Embryonic facial prominence (tissue), 1 donor: Measurements from ENCODE around the gene USF2.
"Not testable (repeated sequence)": the region's sequence is repeated elsewhere in the genome, so short reads cannot be mapped to it uniquely, and the experiment has no call there.

Source experiments
- DNase-seq: peaks from one replicate; pipeline ENCODE4 v3.0.0-alpha.2; 2016; ENCODE audit errors: extremely low spot score

The USF2 gene

DNA sequence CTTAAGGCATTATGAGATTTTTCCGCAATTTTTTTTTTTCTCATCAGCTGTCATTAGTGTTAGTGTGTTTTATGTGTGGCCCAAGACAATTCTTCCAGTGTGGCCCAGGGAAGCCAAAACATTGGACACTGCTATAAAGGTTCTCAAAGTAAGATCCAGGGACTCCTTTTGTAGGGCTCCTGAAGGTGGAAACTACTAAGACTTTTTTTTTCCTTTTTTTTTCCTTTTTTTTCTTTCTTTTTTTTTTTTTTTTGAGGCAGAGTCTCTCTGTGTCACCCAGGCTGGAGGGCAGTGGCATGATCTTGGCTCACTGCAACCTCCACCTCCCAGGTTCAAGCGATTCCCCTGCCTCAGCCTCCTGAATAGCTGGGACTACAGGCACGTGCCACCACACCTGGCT is 16.7 kb downstream of the USF2 start:
- not testable (repeated sequence) for DNase-seq

DNA sequence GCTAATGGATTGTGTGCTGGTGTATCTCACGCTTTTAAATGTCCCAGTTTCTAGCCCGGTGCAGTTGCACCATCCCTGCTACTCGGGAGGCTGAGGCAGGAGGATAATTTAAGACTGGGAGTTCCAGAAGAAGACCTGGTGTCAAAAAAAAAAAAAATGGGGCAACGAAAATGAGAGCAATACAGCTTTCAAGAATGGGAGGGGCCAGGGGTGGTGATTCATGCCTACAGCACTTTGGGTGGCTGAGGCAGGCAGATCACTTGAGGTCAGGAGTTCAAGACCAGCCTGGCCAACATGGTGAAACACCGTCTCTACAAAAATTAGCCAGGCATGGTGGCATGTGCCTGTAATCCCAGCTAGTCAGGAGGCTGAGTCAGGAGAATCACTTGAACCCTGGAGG is 17.3 kb downstream of the USF2 start:
- not testable (repeated sequence) for DNase-seq

DNA sequence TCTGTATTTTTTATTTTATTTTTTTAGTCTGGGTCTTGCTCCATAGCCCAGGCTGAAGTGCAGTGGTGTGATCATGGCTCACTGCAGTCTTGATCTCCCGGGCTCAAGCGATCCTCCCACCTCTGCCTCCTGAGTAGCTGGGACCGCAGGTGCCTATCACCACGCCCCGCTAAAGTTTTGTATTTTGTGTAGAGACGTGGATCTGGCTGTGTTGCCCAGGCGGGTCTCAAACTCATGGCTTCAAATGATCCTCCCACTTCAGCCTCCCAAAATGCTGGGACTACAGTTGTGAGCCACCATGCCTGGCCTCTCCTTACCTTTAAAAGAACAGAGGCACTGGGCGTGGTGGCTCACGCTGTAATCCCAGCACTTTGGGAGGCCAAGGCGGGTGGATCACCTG is 19.0 kb downstream of the USF2 start:
- no peak for DNase-seq

DNA sequence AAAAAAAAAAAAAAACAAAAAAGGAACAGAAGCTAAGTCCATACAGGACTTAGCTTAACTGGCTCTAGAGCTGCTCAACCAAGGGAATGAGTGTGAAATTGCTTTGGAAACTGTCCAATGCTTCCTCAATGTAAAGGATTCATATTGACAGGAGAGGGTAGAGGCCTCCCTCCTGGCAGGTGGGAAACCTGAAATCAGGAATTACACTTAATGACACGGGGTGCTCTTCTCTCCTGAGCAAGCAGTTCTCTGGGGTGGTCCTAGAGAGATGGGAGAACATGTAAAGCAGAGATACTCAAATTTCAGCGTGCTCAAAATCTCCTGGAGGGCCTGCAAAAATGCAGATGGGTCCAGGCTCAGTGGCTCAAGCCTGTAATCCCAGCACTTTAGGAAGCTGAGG is 19.6 kb downstream of the USF2 start:
- no peak for DNase-seq

DNA sequence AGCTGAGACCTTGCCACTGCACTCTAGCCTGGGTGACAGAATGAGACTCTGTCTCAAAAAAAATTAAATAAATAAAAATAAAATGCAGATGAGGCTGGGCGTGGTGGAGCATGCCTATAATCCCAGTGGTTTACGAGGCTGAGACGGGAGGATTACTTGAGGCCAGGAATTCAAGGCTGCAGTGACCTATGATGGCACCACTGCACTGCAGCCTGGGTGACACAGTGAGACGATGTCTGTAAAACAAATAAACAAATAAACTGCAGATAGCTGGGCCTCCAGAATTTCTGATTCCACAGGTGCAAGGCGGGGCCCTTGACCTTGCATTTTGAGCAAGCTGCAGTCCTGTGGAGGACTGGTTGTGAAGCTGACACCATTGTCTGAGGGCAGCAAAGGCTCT is 20.1 kb downstream of the USF2 start:
- DNase-seq, result no peak

DNA sequence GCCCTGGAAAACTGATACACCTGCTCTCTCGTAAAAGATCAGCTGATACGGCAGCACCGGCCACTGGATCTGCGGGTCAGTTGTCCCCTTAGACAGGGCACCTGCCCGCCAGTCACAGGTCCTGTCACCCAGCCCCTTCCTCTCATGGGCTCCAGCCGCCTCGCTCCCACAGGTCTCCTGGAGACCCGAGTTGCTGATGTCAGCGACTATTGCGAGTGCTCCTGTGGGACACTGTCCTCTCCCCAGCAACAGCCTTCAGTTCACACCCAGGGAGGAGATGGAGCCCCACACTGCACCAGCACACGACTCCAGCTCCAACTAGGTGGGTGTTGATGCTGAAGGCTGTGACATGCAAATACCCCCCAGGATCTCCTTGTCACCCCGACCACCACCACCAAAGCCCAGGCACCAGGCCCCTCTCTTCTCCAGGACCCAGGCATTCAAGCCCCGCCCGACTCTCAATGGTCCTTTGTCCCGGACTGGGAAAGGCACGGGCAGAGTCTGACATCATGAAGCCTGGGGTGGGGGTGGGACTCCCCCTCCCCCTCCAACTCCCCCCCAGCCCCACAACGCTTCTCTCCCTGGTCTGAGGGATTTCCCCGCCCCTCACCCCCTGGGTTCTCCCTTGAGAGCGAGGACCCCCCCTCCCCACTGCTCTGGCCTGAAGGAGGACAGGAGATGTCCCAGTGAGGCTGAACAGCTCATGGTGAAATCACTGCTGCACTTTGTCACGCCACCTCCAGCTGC is 21.8 kb downstream of the USF2 start:
- no peak for DNase-seq

DNA sequence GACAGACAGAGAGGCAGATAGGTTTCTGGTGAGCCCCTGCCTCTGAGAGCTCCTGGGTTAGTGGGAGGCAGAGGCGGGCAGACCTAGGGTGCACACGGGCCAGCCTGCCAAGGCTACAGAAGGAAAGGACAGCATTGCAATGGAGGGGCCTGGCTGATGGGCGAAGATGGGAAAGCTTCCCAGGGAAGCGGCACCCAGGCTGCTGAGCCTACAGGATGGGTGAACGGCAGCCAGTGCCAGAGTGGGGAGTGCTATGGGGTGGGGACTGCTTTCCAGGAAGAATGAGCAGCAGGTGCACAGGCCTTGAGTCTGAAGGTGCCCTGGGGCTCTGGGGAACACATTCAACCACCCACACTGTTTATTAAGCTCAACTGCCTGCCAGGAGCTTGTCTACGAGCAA is 22.5 kb downstream of the USF2 start:
- no peak for DNase-seq

DNA sequence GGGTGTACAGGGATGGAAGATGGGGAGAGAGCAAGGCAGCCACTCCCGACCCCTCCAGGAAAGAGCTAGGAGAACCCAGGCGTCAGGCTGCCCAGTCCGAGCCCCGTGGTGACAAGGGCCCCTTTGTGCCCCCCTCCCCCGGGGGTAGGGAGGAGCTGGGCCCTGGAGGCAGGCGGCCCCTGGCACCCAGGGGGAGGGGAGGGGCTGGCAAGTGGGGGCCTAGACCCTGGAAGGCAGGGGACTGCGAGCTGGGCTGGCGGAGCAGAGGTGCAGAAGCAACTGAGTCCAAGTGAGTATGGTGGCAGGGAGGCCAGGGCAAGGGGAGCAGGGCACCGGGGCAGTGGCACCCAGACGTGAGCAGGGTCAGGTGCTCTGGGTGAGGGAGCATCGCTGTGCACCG is 23.2 kb downstream of the USF2 start, which contains the start of gene MAG:
TSS of gene MAG (plus strand) at position 246 of the 400 bp plus-strand sequence. CDS start 3,248 bp downstream, outside the sequence.
- DNase-seq, result no peak

DNA sequence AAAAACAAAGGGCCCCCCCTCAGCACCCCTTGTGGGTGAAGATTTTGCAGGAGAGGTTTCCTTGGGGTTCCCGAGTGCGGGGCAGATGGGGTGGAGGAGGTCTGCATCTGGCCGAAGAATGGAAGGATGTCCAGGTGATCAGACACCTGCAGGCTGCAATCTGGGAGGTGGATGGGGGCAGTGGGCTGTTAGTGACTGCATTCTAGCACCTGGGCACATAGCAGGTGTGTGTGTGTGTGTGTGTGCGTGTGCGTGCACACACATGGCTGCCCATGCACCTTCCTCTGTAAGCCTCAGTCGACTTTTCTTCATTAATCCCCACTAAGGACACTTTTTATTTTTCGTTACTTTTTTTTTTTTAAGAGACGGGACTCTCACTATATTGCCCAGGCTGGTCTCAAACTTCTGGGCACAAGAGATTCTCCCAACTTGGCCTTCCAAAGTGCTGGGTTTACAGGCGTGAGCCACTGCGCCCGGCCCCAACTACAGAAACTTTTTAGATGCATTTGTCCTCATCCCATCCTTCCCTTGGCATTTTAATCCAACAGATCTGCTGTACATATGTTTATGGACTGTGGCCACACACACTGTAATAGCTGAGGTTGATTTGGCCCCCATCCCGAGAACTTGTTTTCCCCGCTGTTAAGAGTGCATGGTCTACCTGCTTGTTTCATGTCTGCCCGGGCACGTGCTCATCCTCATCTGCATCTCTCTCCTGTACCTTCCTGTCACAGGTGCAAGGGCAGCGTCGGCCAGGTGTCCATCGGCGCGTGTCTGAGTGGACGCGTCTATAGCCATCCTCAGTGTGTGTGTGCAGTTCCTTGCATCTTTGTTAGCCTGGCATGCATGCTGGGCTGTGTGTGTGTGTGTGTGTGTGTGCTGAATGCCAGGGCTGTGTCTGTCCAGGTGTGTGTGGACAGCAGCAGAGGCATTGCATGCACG is 23.9 kb downstream of the USF2 start:
- no peak for DNase-seq

DNA sequence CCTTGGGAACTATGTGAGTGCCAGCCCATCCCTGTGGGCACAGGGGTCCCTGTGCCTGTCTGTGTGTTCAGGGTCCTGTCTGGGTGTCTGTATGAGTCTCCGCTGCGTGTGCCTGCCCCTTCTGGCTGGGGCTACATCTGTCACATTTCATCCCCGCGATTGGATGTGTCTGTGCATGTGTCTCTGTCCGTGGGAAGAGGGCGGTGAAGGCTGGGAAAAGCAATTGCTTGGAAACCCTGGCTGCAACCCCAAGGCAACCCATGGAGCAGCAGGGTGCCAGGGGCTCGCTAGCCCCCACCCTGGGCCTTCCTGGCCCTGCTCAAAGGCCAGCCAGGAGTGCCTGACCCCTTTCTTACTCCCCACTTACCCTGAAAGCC is 24.6 kb downstream of the USF2 start:
- DNase-seq, result no peak

DNA sequence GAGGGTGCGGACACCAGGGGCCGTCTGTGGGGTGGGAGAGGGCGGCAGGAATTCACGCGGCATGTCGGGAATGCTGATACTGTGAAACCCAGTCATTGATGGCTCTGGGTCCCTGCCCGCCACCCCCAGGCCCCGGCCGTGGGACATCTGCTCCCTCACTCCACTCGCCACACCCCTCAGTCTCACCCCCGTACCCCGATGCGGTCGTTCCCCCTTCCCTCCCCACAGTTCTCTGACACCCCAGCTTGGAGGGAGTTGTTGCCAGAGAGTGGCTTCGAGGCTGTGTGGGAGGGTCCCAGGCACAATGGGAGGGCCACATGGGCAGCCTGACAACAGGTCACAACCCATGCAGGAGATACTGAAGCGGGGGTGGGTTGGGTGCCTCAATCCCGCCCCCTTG is 25.0 kb downstream of the USF2 start:
- DNase-seq, result no peak

DNA sequence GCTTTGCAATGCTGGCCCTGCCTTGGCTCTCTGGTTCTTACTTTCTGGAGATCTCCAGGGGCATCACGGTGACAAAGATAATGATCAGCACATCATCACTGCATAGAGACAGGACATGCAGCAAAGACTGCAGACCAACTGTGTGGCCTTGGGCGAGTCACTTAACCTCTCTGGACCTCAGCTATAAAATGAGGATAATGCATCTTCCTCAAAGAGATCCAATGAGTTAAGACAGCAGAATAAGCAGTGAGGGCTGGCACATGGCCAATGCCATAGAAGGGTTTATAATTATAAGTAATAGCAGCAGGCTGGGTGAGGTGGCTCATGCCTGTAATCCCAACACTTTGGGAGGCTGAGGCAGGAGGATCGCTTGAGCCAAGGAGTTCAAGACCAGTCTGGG is 25.6 kb downstream of the USF2 start:
- DNase-seq, result no peak

DNA sequence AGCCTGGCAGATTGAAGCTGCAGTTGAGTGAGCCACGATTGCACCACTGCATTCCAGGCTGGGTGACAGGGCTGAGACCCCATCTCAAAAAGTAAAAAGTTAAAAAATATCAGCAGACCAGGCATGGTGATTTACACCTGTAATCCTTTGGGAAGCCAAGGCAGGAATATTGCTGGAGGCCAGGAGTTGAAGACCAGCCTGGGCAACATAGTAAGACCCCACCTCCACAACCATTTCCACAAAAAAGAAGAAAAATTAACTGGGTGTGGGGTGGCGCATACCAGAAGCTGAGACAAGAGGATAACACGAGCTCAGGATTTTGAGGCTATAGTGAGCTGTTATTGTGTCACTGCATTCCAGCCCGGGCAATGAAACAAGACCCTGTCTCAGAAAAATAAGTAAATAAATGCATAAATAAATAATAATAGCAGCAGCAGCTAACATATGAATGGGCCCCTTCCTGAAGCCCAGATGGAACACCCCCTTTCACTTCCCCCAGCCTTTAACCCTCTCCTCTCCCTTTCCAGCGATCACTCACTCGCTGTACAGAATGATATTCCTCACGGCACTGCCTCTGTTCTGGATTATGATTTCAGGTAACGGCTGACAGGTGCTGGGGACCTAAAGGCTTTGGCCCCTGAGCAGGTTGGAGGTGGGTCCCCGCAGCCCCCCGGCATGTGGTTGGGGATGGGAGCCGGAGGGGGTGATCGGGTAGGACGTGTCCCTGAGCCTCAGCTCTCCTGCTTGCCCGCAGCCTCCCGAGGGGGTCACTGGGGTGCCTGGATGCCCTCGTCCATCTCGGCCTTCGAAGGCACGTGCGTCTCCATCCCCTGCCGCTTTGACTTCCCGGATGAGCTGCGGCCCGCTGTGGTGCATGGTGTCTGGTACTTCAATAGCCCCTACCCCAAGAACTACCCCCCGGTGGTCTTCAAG is 26.4 kb downstream of the USF2 start:
- DNase-seq, result no peak

DNA sequence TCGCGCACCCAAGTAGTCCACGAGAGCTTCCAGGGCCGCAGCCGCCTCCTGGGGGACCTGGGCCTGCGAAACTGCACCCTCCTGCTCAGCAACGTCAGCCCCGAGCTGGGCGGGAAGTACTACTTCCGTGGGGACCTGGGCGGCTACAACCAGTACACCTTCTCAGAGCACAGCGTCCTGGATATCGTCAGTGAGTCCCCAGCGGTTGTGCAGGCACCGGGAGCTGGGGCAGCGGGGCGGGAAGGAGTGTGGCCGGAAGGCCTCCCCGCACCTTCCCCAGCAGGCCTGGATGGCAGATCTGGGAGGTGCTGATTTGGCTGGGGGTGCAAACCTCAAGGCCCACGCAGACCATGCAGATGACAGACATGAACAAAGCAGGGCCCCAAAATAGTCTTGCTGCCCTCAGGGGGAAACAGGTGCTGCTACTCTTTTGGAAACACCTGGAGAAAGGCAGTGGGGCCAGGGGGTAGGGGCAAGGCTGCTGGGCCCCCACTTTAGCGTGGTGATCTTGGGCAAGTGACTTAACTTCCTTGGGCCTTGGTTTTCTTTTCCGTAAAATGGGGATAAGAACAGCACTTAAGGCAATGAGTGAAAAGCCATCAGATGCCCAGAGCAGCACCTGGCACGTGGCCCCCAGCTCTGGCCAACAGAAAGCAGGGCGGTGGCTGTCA is 27.2 kb downstream of the USF2 start:
- DNase-seq, result no peak

DNA sequence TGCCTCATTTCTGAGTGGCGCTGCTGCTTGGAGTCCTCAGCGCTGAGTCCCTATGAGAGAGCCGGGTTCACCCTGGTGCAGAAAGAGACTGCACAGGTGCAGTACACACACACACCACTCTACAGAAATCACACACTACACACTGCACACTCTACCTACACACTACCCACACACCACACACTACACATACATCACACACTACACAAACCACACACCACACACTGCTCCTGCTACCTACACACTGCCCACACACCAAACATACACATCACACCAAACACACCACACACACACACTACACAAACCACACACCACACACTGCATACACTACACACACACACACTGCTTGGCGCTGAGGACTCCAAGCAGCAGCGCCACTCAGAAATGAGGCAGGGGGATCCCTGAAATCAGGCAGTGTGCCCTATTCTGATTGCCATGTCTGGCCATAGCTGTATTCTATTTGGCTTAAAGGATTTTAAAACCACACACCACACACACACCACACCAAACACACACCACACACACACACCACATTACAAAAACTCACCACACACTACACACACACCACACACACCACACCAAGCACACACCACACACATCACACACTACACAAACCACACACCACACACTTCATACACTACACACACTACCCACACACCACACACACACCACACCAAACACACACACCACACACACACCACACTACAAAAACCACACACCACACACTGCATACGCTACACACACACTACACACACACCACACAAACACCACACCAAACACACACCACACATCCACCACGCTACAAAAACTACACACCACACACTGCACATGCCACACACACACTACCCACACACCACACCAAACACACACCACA is 28.1 kb downstream of the USF2 start:
- no peak for DNase-seq

DNA sequence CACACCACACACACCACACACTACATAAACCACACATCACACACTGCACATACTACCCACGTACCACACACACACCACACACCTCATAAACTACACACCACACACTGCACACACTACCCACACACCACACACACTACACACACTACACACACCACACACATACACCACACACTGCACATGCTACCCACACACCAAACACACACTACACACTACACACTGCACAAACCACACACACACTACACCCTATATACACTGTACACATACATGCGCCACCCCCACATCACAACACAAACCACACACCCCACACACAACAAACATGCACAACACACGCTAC is 28.7 kb downstream of the USF2 start:
- DNase-seq, result no peak

DNA sequence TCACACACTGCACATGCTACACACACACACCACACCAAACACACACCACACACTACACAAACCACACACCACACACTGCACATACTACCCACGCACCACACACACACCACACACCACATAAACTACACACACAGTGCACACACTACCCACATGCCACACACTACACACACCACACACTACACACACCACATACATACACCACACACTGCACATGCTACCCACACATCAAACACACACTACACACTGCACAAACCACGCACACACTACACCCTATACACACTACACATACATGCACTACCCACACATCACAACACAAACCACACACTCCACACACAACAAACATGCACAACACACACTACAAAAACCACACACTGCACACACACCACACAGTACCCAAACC is 29.2 kb downstream of the USF2 start:
- DNase-seq, result no peak

DNA sequence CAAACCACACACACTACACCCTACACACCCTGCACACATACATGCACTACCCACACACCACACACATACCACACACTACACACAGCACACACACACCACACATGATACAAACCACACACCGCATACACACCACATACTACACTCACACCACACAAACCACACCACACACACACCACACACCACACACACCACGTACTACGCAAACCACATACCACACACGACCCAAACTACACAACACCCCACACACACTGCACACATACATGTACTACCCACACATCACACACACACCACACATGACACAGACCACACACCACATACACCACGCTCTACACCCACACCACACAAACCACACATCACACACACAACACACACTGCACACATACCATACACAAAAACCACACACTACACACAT is 29.8 kb downstream of the USF2 start:
- DNase-seq, result no peak

DNA sequence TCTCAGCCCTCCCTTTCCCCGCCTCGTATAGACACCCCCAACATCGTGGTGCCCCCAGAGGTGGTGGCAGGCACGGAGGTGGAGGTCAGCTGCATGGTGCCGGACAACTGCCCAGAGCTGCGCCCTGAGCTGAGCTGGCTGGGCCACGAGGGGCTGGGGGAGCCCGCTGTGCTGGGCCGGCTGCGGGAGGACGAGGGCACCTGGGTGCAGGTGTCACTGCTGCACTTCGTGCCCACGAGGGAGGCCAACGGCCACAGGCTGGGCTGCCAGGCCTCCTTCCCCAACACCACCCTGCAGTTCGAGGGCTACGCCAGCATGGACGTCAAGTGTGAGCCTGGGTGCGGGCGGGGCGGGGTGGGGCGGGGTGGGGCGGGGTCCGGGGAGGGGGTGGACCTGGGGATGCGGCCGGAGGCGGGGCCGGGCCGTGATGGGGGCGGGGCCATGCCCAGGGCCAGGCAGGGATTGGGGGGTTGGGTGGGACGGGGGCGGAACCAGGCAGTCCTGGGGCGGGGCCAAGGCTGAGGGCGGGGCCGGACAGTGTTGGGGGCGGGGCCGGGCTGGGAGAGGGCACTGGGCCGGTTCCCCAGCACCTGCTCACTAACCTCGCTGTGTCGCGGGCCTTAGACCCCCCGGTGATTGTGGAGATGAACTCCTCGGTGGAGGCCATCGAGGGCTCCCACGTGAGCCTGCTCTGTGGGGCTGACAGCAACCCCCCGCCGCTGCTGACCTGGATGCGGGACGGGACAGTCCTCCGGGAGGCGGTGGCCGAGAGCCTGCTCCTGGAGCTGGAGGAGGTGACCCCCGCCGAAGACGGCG is 31.0 kb downstream of the USF2 start:
- no peak for DNase-seq

DNA sequence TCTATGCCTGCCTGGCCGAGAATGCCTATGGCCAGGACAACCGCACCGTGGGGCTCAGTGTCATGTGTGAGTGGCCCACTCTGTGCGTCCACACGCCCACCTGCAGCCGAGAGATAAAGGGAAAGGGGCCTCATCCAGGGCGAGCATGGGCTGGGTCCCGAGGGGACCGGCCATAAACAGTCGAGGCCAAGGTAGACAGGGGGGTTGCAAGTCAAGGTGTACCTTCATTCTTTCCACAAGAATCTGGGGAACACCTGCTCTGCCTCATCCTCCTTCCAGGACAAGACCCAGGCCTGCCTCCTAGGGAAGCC is 31.5 kb downstream of the USF2 start:
- DNase-seq, result no peak
